ENCODE results near the gene BCL2L11.

BCL2L11 gene

DNA sequence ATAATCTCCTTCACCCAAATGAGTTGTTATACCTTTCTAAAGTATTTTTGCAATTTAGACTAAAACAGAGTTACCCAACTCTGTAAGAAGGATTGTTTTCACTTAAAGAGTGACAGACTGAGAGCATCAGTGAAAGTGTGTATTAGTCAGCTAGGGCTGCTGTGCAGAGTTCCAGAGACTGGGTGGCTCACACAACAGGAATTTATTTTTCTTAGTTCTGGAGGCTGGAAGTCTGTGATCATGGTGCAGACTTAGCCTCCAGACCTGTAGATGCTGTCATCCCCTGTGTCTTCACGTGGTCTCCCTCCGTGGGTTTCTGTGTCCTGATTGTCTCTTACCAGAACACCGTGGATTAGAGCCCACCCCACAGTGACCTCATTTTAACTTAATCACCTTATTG lies 40.0 kb downstream of the BCL2L11 start:
- TF ChIP-seq, protein P1, sequence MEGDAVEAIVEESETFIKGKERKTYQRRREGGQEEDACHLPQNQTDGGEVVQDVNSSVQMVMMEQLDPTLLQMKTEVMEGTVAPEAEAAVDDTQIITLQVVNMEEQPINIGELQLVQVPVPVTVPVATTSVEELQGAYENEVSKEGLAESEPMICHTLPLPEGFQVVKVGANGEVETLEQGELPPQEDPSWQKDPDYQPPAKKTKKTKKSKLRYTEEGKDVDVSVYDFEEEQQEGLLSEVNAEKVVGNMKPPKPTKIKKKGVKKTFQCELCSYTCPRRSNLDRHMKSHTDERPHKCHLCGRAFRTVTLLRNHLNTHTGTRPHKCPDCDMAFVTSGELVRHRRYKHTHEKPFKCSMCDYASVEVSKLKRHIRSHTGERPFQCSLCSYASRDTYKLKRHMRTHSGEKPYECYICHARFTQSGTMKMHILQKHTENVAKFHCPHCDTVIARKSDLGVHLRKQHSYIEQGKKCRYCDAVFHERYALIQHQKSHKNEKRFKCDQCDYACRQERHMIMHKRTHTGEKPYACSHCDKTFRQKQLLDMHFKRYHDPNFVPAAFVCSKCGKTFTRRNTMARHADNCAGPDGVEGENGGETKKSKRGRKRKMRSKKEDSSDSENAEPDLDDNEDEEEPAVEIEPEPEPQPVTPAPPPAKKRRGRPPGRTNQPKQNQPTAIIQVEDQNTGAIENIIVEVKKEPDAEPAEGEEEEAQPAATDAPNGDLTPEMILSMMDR (IDR thresholded peaks at IDR 0.05; ENCODE audit: insufficient read depth, low read depth, low read length, missing control alignments) = no peak
- DNase-seq (ENCODE audit: low read depth) = no peak
- H3K4me3 ChIP-seq (ENCODE audit: low read depth, low read length) = no peak overlapping the region

- no peak for DNase-seq (ENCODE audit: low read depth)
- TF ChIP-seq, protein P1 (IDR thresholded peaks at IDR 0.05; ENCODE audit: insufficient read depth, low read depth, low read length, missing control alignments) = no peak
- no peak overlapping the region for H3K4me3 ChIP-seq (ENCODE audit: low read depth, low read length)
Measured at GRCh38 chr2:111161971-111162370, 41.3 kb downstream of the BCL2L11 start.

GRCh38 chr2:111162718-111163331 lies 42.1 kb downstream of the BCL2L11 start:
- no peak overlapping the region for H3K4me3 ChIP-seq (ENCODE audit: low read depth, low read length)
- peak; percentile 15 for DNase-seq (ENCODE audit: low read depth)
- TF ChIP-seq, protein P1 (IDR thresholded peaks at IDR 0.05; ENCODE audit: insufficient read depth, low read depth, low read length, missing control alignments) = no peak

DNA sequence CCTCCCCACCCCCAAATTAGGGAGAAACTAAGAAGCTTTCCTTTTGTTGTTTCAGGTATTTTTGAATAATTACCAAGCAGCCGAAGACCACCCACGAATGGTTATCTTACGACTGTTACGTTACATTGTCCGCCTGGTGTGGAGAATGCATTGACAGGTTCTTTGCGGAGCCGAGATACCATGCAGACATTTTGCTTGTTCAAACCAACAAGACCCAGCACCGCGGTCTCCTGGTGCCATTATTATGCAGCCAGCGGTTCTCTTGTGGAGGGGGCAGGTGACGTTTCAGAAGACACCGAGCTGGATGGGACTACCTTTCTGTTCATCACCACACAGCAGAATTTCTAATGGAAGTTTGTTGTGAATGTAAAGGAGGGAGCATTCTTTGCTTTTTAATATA lies 43.4 kb downstream of the BCL2L11 start:
- no peak for DNase-seq (ENCODE audit: low read depth)
- no peak overlapping the region for H3K4me3 ChIP-seq (ENCODE audit: low read depth, low read length)
- TF ChIP-seq, protein P1 (IDR thresholded peaks at IDR 0.05; ENCODE audit: insufficient read depth, low read depth, low read length, missing control alignments) = no peak

DNA sequence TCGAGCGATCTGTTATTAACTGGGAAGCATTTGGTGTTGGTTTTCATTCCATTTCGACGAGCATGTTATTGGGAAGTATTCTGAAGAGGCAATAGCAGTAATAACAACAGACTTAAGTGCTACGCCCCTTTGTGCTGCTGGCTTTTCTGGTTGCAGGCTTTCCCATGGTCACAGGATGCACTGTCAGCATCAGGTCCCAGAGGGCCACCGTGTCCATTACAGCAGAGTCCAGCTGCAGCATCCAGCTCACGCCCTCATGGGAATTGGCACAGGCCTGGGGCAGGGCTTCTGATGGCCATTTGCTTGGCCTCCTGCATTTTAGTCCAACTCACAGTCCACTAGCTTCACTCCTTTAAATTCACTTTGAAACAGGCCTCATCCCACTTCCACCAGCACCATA lies 44.4 kb downstream of the BCL2L11 start:
- TF ChIP-seq, protein P1 (IDR thresholded peaks at IDR 0.05; ENCODE audit: insufficient read depth, low read depth, low read length, missing control alignments) = no peak
- no peak for DNase-seq (ENCODE audit: low read depth)
- H3K4me3 ChIP-seq (ENCODE audit: low read depth, low read length) = no peak overlapping the region

DNA sequence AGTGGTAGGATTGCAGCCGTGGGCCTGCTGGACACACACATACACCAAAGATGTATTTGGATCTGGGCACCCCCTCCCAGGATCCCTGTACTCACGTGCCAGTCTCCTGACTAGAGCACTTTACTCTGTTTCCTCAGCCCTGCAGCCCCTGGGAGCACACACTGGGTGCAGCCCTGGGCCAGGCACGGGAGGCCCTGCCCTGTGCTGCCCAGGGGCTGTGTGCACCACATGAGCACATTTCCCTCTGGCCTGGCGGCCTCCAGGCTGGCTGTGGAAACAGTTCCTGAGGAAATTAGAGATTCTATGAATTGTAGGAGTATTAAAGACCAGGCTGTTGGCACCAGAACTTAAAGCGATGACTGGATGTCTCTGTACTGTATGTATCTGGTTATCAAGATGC lies 45.4 kb downstream of the BCL2L11 start:
- TF ChIP-seq, protein P1 (IDR thresholded peaks at IDR 0.05; ENCODE audit: insufficient read depth, low read depth, low read length, missing control alignments) = no peak
- DNase-seq (ENCODE audit: low read depth) = no peak
- H3K4me3 ChIP-seq (ENCODE audit: low read depth, low read length) = no peak overlapping the region

Data from GM12865 (cell line).